Endothelial cell of umbilical vein (primary cell): ENCODE results near the gene ANKMY1. TPM values are rescaled to one million over a fixed set of nuclear protein-coding genes. Genes with fewer than 3 reads are reported as not detected.

Source experiments
- BruUV-seq: library from RNA; stranded (reverse); fragments of 400-500 nt; replicated peaks from 2 replicates; lab custom pipeline; 2021; lab: Mats Ljungman, UMichigan
- CTCF ChIA-PET: fragments of 300-600, 350-600 bp; sonication (Branson Sonifier 250); formaldehyde crosslinking; loops from one replicate; lab custom pipeline; 2021; ENCODE audit warnings: antibody characterized with exemption, inconsistent platforms; lab: Charles Lee
- POLR2A ChIA-PET: fragments of 300-600, 350-600 bp; sonication (Branson Sonifier 250); formaldehyde crosslinking; loops from one replicate; lab custom pipeline; 2021; ENCODE audit warnings: antibody characterized with exemption, inconsistent platforms; lab: Charles Lee
- DNase-seq: peaks from one replicate; pipeline ENCODE4 v3.0.0-alpha.2; 2011; ENCODE audit warnings: low read depth, low spot score
- FAIRE-seq: peaks from 2 replicates; lab custom pipeline; 2011; peaks lifted over from hg19 to GRCh38; lab: Jason Lieb, UNC
- H2AFZ ChIP-seq: 2 replicates; pipeline ENCODE4 v1.6.0; 2012; ENCODE audit warnings: low read depth, low read length, control low read depth, inconsistent platforms
- H3K27ac ChIP-seq: 2 replicates; pipeline ENCODE4 v1.5.1; 2011; ENCODE audit warnings: low read depth, mild to moderate bottlenecking, control low read depth, low read length, moderate library complexity; ENCODE audit not compliant: insufficient read depth
- H3K27me3 ChIP-seq, 2 experiments: 2 replicates each; pipeline versions ENCODE4 v1.6.0 to v1.6.1; 2011; ENCODE audit warnings: low read length in 2 of 2, mixed read lengths in 1 of 2; ENCODE audit not compliant: control insufficient read depth in 2 of 2, insufficient read depth in 2 of 2
- H3K36me3 ChIP-seq, 2 experiments: 2 replicates in 1 of 2; 3 replicates in 1 of 2; pipeline ENCODE4 v1.5.1; 2011; ENCODE audit warnings: low read length in 2 of 2, mild to moderate bottlenecking in 1 of 2, moderate library complexity in 1 of 2; ENCODE audit not compliant: control insufficient read depth in 2 of 2, insufficient read depth in 2 of 2; ENCODE audit errors: extremely low read depth in 1 of 2
- H3K4me1 ChIP-seq: 3 replicates; pipeline ENCODE4 v1.5.1; 2011; ENCODE audit warnings: mild to moderate bottlenecking, low read length; ENCODE audit not compliant: control insufficient read depth, insufficient read depth; ENCODE audit errors: extremely low read depth
- H3K4me2 ChIP-seq: 2 replicates; pipeline ENCODE4 v1.6.1; 2011; ENCODE audit warnings: low read length, control low read depth, mixed read lengths; ENCODE audit not compliant: insufficient read depth
- H3K4me3 ChIP-seq, 3 experiments: fragments of 200-600 bp in 1 of 3; sonication (generic), shearing (Covaris generic) in 1 of 3; replicated peaks in 1 of 3; 2 replicates each; pipeline ENCODE4 v1.5.1; 2011 to 2016; ENCODE audit warnings: control low read depth in 3 of 3, low read length in 3 of 3, mild to moderate bottlenecking in 2 of 3, inconsistent platforms in 1 of 3, low read depth in 1 of 3, moderate library complexity in 1 of 3; ENCODE audit not compliant: insufficient read depth in 1 of 3
- H3K79me2 ChIP-seq: 2 replicates; pipeline ENCODE4 v1.6.0; 2012; ENCODE audit warnings: low read length, inconsistent platforms; ENCODE audit not compliant: control insufficient read depth, insufficient read depth
- H3K9ac ChIP-seq: replicated peaks from 2 replicates; pipeline ENCODE3; 2011; ENCODE audit warnings: low read length, control low read depth; ENCODE audit not compliant: insufficient read depth; ENCODE audit errors: extremely low read depth
- H3K9me1 ChIP-seq: replicated peaks from 3 replicates; pipeline ENCODE4 v1.6.0; 2011; ENCODE audit warnings: mild to moderate bottlenecking, low read length; ENCODE audit not compliant: control insufficient read depth, insufficient read depth; ENCODE audit errors: extremely low read depth
- H3K9me3 ChIP-seq: replicated peaks from 2 replicates; pipeline ENCODE4 v1.5.1; 2012; ENCODE audit warnings: low read length, inconsistent platforms; ENCODE audit not compliant: control insufficient read depth, insufficient read depth
- H4K20me1 ChIP-seq: replicated peaks from 2 replicates; pipeline ENCODE3; 2011; ENCODE audit warnings: mild to moderate bottlenecking, low read length; ENCODE audit not compliant: control insufficient read depth, insufficient read depth; ENCODE audit errors: extremely low read depth
- EZH2 ChIP-seq: IDR thresholded peaks from 2 replicates; pipeline ENCODE4 v1.6.1; 2012; ENCODE audit warnings: borderline replicate concordance, low read depth, mild to moderate bottlenecking, moderate library complexity, low read length, inconsistent platforms; ENCODE audit not compliant: severe bottlenecking
- FOS ChIP-seq: IDR thresholded peaks from 2 replicates; pipeline ENCODE4 v1.6.1; 2011; ENCODE audit warnings: mild to moderate bottlenecking, low read length, moderate library complexity, borderline replicate concordance; ENCODE audit not compliant: insufficient read depth
- GATA2 ChIP-seq: IDR thresholded peaks from 2 replicates; pipeline ENCODE4 v1.7.0; 2011; ENCODE audit warnings: low read depth, mild to moderate bottlenecking, moderate library complexity, mixed read lengths, low read length; ENCODE audit not compliant: insufficient read length, insufficient read depth
- JUN ChIP-seq: IDR thresholded peaks from 2 replicates; pipeline ENCODE4 v1.6.1; 2011; ENCODE audit warnings: borderline replicate concordance, low read depth; ENCODE audit not compliant: insufficient read length, insufficient read depth
- MAX ChIP-seq: IDR thresholded peaks from 2 replicates; pipeline ENCODE4 v1.6.1; 2011; ENCODE audit not compliant: insufficient read depth, insufficient read length
- MYC ChIP-seq: IDR thresholded peaks from one replicate; pipeline ENCODE4 v1.6.1; 2011; ENCODE audit warnings: mild to moderate bottlenecking, low read depth, low read length
- POLR2A ChIP-seq: IDR thresholded peaks from 2 replicates; pipeline ENCODE4 v1.6.1; 2012; ENCODE audit warnings: low read depth, mild to moderate bottlenecking, control low read depth, low read length
- POLR2AphosphoS5 ChIP-seq: IDR thresholded peaks from 2 replicates; pipeline ENCODE4 v1.6.1; 2012; ENCODE audit warnings: low read depth, mild to moderate bottlenecking, control low read depth, low read length, moderate library complexity; ENCODE audit not compliant: insufficient read depth
- dilution Hi-C: fragments of 300-500 bp; cut with MboI; formaldehyde crosslinking; loops from one replicate; pipeline ENCODE4 v1.15.0; 2019; ENCODE audit warnings: low sequenced_read_pairs; ENCODE audit not compliant: extremely low pct_ligation_motif_present
- intact Hi-C: fragments of 100-400 bp; cut with micrococcal nuclease; formaldehyde crosslinking; loops from one replicate; pipeline ENCODE4 v1.10.0; 2022
- polyA plus RNA-seq, 4 experiments: library from polyadenylated mRNA; depleted of rRNA in 3 of 4; stranded (reverse) in 3 of 4; unstranded in 1 of 4; fragments of >200 nt; gene quantifications; 2 replicates each; pipeline versions ENCODE4 v1.2.1 to v1.2.3, GENCODE V29; 2011 to 2012; ENCODE audit warnings: missing spikeins in 1 of 4
- total RNA-seq: library from RNA; stranded (reverse); gene quantifications from 2 replicates; pipeline ENCODE4 v1.2.3, GENCODE V29; 2021
- TF ChIP-seq, protein P1 (sequence below), 2 donors: IDR thresholded peaks; 1 replicate in 1 of 2; 2 replicates in 1 of 2; pipeline ENCODE4 v1.5.1; 2011; ENCODE audit warnings: low read length in 2 of 2, mild to moderate bottlenecking in 2 of 2, moderate library complexity in 2 of 2, control low read depth in 1 of 2, inconsistent platforms in 1 of 2, low read depth in 1 of 2; ENCODE audit not compliant: insufficient read depth in 1 of 2; ENCODE audit errors: extremely low read depth in 1 of 2

The ANKMY1 gene
- total and polyA plus RNA-seq, 2 donors (not counting 3 experiments of a cell fraction or from before 2014, with no cell fraction given) = 9.0 to 16.0 TPM

DNA sequence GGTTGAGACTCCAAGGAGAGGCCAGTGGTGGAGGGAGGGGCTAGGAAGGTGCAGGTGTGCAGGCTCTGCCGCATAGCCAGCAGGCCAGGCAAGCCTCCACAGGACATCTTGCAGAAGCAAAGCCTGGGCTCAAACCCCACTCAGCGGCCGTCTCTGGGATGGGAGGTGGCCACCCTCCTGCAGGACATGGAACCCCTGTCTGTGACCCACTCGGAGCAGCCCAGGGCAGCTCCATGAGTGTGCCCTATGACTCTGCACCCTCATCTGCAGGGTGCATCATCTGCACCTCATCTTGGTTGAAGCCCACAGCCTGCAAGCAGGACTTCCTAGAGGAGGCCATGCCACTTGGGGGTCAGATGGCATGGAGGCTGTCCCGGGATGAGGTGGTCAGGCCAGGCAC lies 76.1 kb downstream of the ANKMY1 start:
- Histone ChIP-seq H3K4me2 (no peak overlapping the region), H3K27me3 (no peaks in the 10 kb centered on the region), H3K27ac (no peak overlapping the region), H3K9ac (no peak overlapping the region), H2AFZ (no peak overlapping the region), H3K9me3 (no peaks in the 10 kb centered on the region), H4K20me1 (no peaks in the 10 kb centered on the region), H3K9me1 (no peaks in the 10 kb centered on the region), H3K4me1 (no peaks in the 10 kb centered on the region), H3K4me3 (no peak overlapping the region), H3K79me2 (no peaks in the 10 kb centered on the region), H3K36me3 (no peaks in the 10 kb centered on the region)
- dilution Hi-C loops (no loop called here), intact Hi-C loops (no loop called here)
- no peak for FAIRE-seq
- POLR2A ChIA-PET = no interaction called here
- BruUV-seq = no TSS peak
- DNase-seq = no peak
- TF ChIP-seq JUN (no peak), POLR2A (no peak), FOS (no peak), EZH2 (no peak), POLR2AphosphoS5 (no peak), MYC (no peak), GATA2 (no peak), MAX (no peak)
- TF ChIP-seq, protein P1, sequence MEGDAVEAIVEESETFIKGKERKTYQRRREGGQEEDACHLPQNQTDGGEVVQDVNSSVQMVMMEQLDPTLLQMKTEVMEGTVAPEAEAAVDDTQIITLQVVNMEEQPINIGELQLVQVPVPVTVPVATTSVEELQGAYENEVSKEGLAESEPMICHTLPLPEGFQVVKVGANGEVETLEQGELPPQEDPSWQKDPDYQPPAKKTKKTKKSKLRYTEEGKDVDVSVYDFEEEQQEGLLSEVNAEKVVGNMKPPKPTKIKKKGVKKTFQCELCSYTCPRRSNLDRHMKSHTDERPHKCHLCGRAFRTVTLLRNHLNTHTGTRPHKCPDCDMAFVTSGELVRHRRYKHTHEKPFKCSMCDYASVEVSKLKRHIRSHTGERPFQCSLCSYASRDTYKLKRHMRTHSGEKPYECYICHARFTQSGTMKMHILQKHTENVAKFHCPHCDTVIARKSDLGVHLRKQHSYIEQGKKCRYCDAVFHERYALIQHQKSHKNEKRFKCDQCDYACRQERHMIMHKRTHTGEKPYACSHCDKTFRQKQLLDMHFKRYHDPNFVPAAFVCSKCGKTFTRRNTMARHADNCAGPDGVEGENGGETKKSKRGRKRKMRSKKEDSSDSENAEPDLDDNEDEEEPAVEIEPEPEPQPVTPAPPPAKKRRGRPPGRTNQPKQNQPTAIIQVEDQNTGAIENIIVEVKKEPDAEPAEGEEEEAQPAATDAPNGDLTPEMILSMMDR (IDR thresholded peaks at IDR 0.05; ENCODE audit: extremely low read depth in 1 of 2, insufficient read depth in 1 of 2, low read depth in 1 of 2, low read length in 2 of 2) = no peak
- CTCF ChIA-PET = no interaction called here
